Epithelial cell of esophagus (primary cell): Measurements from ENCODE around the gene TMED4.
"Not testable (repeated sequence)": the region's sequence is repeated elsewhere in the genome, so short reads cannot be mapped to it uniquely, and the experiment has no call there.

ENCODE experiments used
- DNase-seq: peaks from one replicate; pipeline ENCODE4 v3.0.0; 2010; ENCODE audit warnings: low read depth
- H3K4me3 ChIP-seq: 2 replicates; pipeline ENCODE4 v1.5.1; 2011; ENCODE audit warnings: mild to moderate bottlenecking, low read length, control low read depth
- CTCF ChIP-seq: IDR thresholded peaks from 2 replicates; pipeline ENCODE4 v1.5.1; 2011; ENCODE audit warnings: low read depth, mild to moderate bottlenecking, low read length, control low read depth, inconsistent platforms; ENCODE audit not compliant: insufficient read depth; ENCODE audit errors: missing control alignments

TMED4 gene

GRCh38 chr7:44607141-44608068 is 25.4 kb upstream of the TMED4 start:
- no peak for DNase-seq
- H3K4me3 ChIP-seq: peak overlapping the region; percentile 82
- TF ChIP-seq CTCF: no peak

- DNase-seq: peak; percentile 99
- peak within 1 kb of the TSS; percentile 82 for H3K4me3 ChIP-seq
- no peak for TF ChIP-seq CTCF
These were observed 24.5 kb upstream of the TMED4 start, which contains the start of gene OGDH for GRCh38 chr7:44606341-44607140. TSS of gene OGDH (plus strand) at chr7:44606627. CDS start at chr7:44624344, 17,717 bp downstream.

- TF ChIP-seq CTCF: no peak
- H3K4me3 ChIP-seq: no peak overlapping the region
- no peak for DNase-seq
These were observed 22.9 kb upstream of the TMED4 start for GRCh38 chr7:44604941-44605340.

GRCh38 chr7:44603193-44603592 is 21.2 kb upstream of the TMED4 start:
- H3K4me3 ChIP-seq: no peak overlapping the region
- no peak for TF ChIP-seq CTCF
- no peak for DNase-seq

- TF ChIP-seq CTCF: no peak
- DNase-seq: no peak
- no peak overlapping the region for H3K4me3 ChIP-seq
These were observed 20.5 kb upstream of the TMED4 start for GRCh38 chr7:44602576-44602910.

- DNase-seq: no peak
- H3K4me3 ChIP-seq: no peak overlapping the region
- no peak for TF ChIP-seq CTCF
These were observed 17.2 kb upstream of the TMED4 start for GRCh38 chr7:44599222-44599621.

GRCh38 chr7:44597181-44597580 is 15.2 kb upstream of the TMED4 start:
- DNase-seq: not testable (repeated sequence)

More at GRCh38 chr7:44597181-44597580, 15.2 kb upstream of the TMED4 start:
- H3K4me3 ChIP-seq: not testable (repeated sequence)
